K562 (cell line): ENCODE results near the gene RGS17. TPM values are rescaled to one million over a fixed set of nuclear protein-coding genes. Genes with fewer than 3 reads are reported as not detected.

Experiments
- CCNT2 ChIP-seq: IDR thresholded peaks from 2 replicates; pipeline ENCODE4 v1.6.1; 2011; ENCODE audit warnings: borderline replicate concordance, low read depth, mild to moderate bottlenecking, moderate library complexity, mixed read lengths, low read length; ENCODE audit not compliant: insufficient read length; ENCODE audit errors: extremely low read depth
- CREB3L1 ChIP-seq: fragments of 450-650 bp; IDR thresholded peaks from 2 replicates; pipeline ENCODE4 v1.6.1; 2014; ENCODE audit warnings: low read depth, mild to moderate bottlenecking, moderate library complexity, borderline replicate concordance
- FOXA3 ChIP-seq, 2 experiments: fragments of 450-650 bp in 1 of 2; sonication (generic) in 1 of 2; formaldehyde crosslinking; IDR thresholded peaks in 1 of 2; conservative IDR thresholded peaks in 1 of 2; 2 replicates each; pipeline versions ENCODE4 v1.4.0 to v1.8.0; 2020 to 2022; ENCODE audit warnings: mild to moderate bottlenecking in 2 of 2, missing genetic modification reagents in 1 of 2
- HES1 ChIP-seq: fragments of 450-650 bp; IDR thresholded peaks from 2 replicates; pipeline ENCODE4 v1.6.1; 2016; ENCODE audit warnings: low read depth, mild to moderate bottlenecking, moderate library complexity
- HNRNPL ChIP-seq: fragments of 200-400 bp; formaldehyde crosslinking; IDR thresholded peaks from 2 replicates; pipeline ENCODE4 v1.6.1; 2017; ENCODE audit warnings: low read depth, mild to moderate bottlenecking, low read length
- KAT8 ChIP-seq: fragments of 450-650 bp; IDR thresholded peaks from 2 replicates; pipeline ENCODE4 v1.6.1; 2016; ENCODE audit warnings: low read depth, mild to moderate bottlenecking
- LEF1 ChIP-seq: fragments of 450-650 bp; IDR thresholded peaks from 2 replicates; pipeline ENCODE4 v1.6.1; 2016; ENCODE audit warnings: mild to moderate bottlenecking
- MLLT1 ChIP-seq, 2 experiments: fragments of 450-650 bp; IDR thresholded peaks; 2 replicates each; pipeline ENCODE4 v1.6.1; 2016
- MYC ChIP-seq, 2 experiments: fragments of 250-450 bp in 1 of 2; sonication (Bioruptor Pico) in 1 of 2; IDR thresholded peaks; 2 replicates each; pipeline versions ENCODE4 v1.5.1 to v1.6.1; 2012 to 2021; ENCODE audit warnings: low read depth in 2 of 2, borderline replicate concordance in 1 of 2, improper control_type of control experiment in 1 of 2, low read length in 1 of 2, mild to moderate bottlenecking in 1 of 2, moderate library complexity in 1 of 2
- NR2F6 ChIP-seq: fragments of 450-650 bp; formaldehyde crosslinking; IDR thresholded peaks from 2 replicates; pipeline ENCODE4 v1.4.0; 2020; ENCODE audit warnings: mild to moderate bottlenecking
- RBM25 ChIP-seq: fragments of 200-400 bp; formaldehyde crosslinking; IDR thresholded peaks from 2 replicates; pipeline ENCODE4 v1.6.1; 2018; ENCODE audit warnings: low read length, low read depth, moderate library complexity; ENCODE audit not compliant: severe bottlenecking
- SMAD1 ChIP-seq: fragments of 150-350 bp; IDR thresholded peaks from 2 replicates; pipeline ENCODE4 v1.6.1; 2014; ENCODE audit warnings: low read length, low read depth; ENCODE audit not compliant: partially characterized antibody
- SNIP1 ChIP-seq: fragments of 450-650 bp; IDR thresholded peaks from 2 replicates; pipeline ENCODE4 v1.7.1; 2017; ENCODE audit warnings: low read depth, mild to moderate bottlenecking
- TAL1 ChIP-seq: fragments of 450-650 bp; IDR thresholded peaks from 2 replicates; pipeline ENCODE4 v1.6.1; 2016; ENCODE audit warnings: mild to moderate bottlenecking
- TBP ChIP-seq: optimal IDR thresholded peaks from 2 replicates; pipeline ENCODE3; 2011; ENCODE audit warnings: low read depth, low read length, improper control_type of control experiment
- XRCC4 ChIP-seq: IDR thresholded peaks from one replicate; pipeline ENCODE4 v1.6.1; 2011; ENCODE audit not compliant: insufficient read depth, insufficient read length; ENCODE audit errors: extremely low read depth
- ZC3H11A ChIP-seq: IDR thresholded peaks from 2 replicates; pipeline ENCODE4 v1.6.1; 2012; ENCODE audit warnings: low read depth, low read length, improper control_type of control experiment
- ZNF121 ChIP-seq: sonication (generic); formaldehyde crosslinking; conservative IDR thresholded peaks from 2 replicates; pipeline ENCODE4 v1.8.0; 2022; ENCODE audit warnings: missing genetic modification reagents
- ZNF398 ChIP-seq: fragments of 250-450 bp; sonication (Bioruptor Pico); IDR thresholded peaks from 2 replicates; pipeline ENCODE4 v1.8.0; 2021; ENCODE audit warnings: moderate library complexity, mild to moderate bottlenecking, inconsistent platforms
- ZNF408 ChIP-seq: fragments of 250-450 bp; sonication (Bioruptor Pico); IDR thresholded peaks from 2 replicates; pipeline ENCODE4 v1.4.0; 2020; ENCODE audit warnings: low read depth, mild to moderate bottlenecking, moderate library complexity
- ZNF511 ChIP-seq: sonication (generic); formaldehyde crosslinking; IDR thresholded peaks from 2 replicates; pipeline ENCODE4 v1.8.0; 2022; ENCODE audit warnings: mild to moderate bottlenecking, missing genetic modification reagents
- polyA plus RNA-seq, 8 experiments: library from polyadenylated mRNA; depleted of rRNA in 4 of 8; stranded (reverse) in 5 of 8; unstranded in 3 of 8; fragments of >200 nt; fragmentation: Nextera tagmentation in 2 of 8; fragmentation: Illumina TruSeq in 1 of 8; extraction: Ambion mirVana in 2 of 8; extraction: Trizol in 1 of 8; gene quantifications; 2 replicates each; pipeline versions ENCODE4 v1.2.1 to v1.2.3, GENCODE V29; 2011 to 2014; ENCODE audit warnings: inconsistent platforms in 1 of 8, missing spikeins in 1 of 8
- total RNA-seq, 7 experiments: library from RNA; depleted of rRNA in 6 of 7; stranded (reverse); fragments of >200 nt in 6 of 7; fragmentation: Illumina TruSeq in 2 of 7; extraction: Trizol in 2 of 7; gene quantifications; 2 replicates each; pipeline versions ENCODE4 v1.2.1 to v1.2.3, GENCODE V29; 2011 to 2021; ENCODE audit warnings: low replicate concordance in 1 of 7

The RGS17 gene
- total and polyA plus RNA-seq, 9 of the 15 experiments (the other 6 are each of a cell fraction or from before 2014, with no cell fraction given), result 0.01 to 0.14 (median 0.08) TPM; not detected in 6

- TF ChIP-seq ZNF398 (CRISPR knock-in tag) (no peak), XRCC4 (no peak), TBP (peak; percentile 98), RBM25 (peak; percentile 100), TAL1 (no peak), ZNF121 (no peak), ZC3H11A (no peak), CREB3L1 (peak; percentile 42), NR2F6 (CRISPR knock-in tag) (no peak), CCNT2 (no peak), ZNF408 (CRISPR knock-in tag) (no peak), MYC (IDR thresholded peaks at IDR 0.05; ENCODE audit: low read depth, low read length) (peak; percentile 96), MYC (CRISPR knock-in tag; IDR thresholded peaks at IDR 0.05; ENCODE audit: borderline replicate concordance, low read depth) (peak; percentile 80; the same call in 1 of the 2 replicates), LEF1 (peak; percentile 71; the same call in 1 of the 2 replicates), FOXA3 (CRISPR knock-in tag; conservative IDR thresholded peaks at IDR 0.05 in 1 of 2, IDR thresholded peaks at IDR 0.05 in 1 of 2) (no peak), MLLT1 (IDR thresholded peaks at IDR 0.05) (peak in 1 of 2 experiments; percentile 75; a peak in 2 of 4 replicates), HES1 (no peak), SNIP1 (no peak), SMAD1 (peak; percentile 72), ZNF511 (CRISPR knock-in tag) (no peak; the same call in 1 of the 2 replicates), KAT8 (no peak), HNRNPL (peak; percentile 97)
These were observed 148.0 kb downstream of the RGS17 start, which contains the start of gene FBXO5 (continued) for GRCh38 chr6:152982904-152983636.
